Stimulated activated CD8-positive, alpha-beta memory T cell treated with anti-CD3 and anti-CD28 coated beads, Interleukin-12 subunit alpha, Interleukin-12 subunit beta, amount 100 ng/mL, for 1 hour (primary cell): Measurements from ENCODE around the gene TMEM253.

Experiments
- DNase-seq: peaks from one replicate; pipeline ENCODE4 v3.0.0-alpha.2; 2020; ENCODE audit warnings: low read depth

The TMEM253 gene

GRCh38 chr14:21100931-21101330 lies at the start of gene TMEM253:
TSS of gene TMEM253 (plus strand) at chr14:21101066. CDS start at chr14:21101344, 278 bp downstream.
- no peak for DNase-seq

- DNase-seq = no peak
These were observed 47.4 kb upstream of the TMEM253 start for GRCh38 chr14:21053184-21054122.

- DNase-seq = no peak
These were observed 46.6 kb upstream of the TMEM253 start for GRCh38 chr14:21054123-21054767.

GRCh38 chr14:21054768-21055145 lies 46.1 kb upstream of the TMEM253 start:
- DNase-seq = no peak

- DNase-seq = no peak
These were observed 45.3 kb upstream of the TMEM253 start for GRCh38 chr14:21055432-21056117.

GRCh38 chr14:21056520-21057163 lies 44.2 kb upstream of the TMEM253 start:
- no peak for DNase-seq

GRCh38 chr14:21057803-21058675 lies 42.8 kb upstream of the TMEM253 start, which contains the start of gene RNASE8:
TSS of gene RNASE8 (plus strand) at chr14:21057822. CDS start at chr14:21057893, 71 bp downstream.
- no peak for DNase-seq

GRCh38 chr14:21058903-21059302 lies 42.0 kb upstream of the TMEM253 start:
- no peak for DNase-seq

GRCh38 chr14:21059842-21060613 lies 40.8 kb upstream of the TMEM253 start:
- DNase-seq = no peak

GRCh38 chr14:21060614-21061346 lies 40.1 kb upstream of the TMEM253 start:
- DNase-seq = no peak

- DNase-seq = no peak
These were observed 39.6 kb upstream of the TMEM253 start for GRCh38 chr14:21061347-21061668.

GRCh38 chr14:21063479-21063878 lies 37.4 kb upstream of the TMEM253 start:
- DNase-seq = no peak

- DNase-seq = no peak
These were observed 33.9 kb upstream of the TMEM253 start for GRCh38 chr14:21066882-21067502.

GRCh38 chr14:21068521-21069387 lies 32.1 kb upstream of the TMEM253 start:
- DNase-seq = peak; percentile 49

- DNase-seq = no peak
These were observed 31.3 kb upstream of the TMEM253 start for GRCh38 chr14:21069388-21070082.

- DNase-seq = no peak
These were observed 30.7 kb upstream of the TMEM253 start, which contains the start of gene ARHGEF40 for GRCh38 chr14:21070083-21070609. TSS of gene ARHGEF40 (plus strand) at chr14:21070304. CDS start at chr14:21070397, 93 bp downstream.

GRCh38 chr14:21070610-21071224 lies 30.1 kb upstream of the TMEM253 start:
- no peak for DNase-seq
